Measurements from ENCODE around the gene TTLL9. TPM values are rescaled to one million over a fixed set of nuclear protein-coding genes. Genes with fewer than 3 reads are reported as not detected.
A peak's percentile ranks its signal among the peaks of the same experiment; 100 is the strongest.

The TTLL9 gene
- total and polyA plus RNA-seq, 2 of the 13 experiments (the other 11 are each of a cell fraction or from before 2014, with no cell fraction given), result not detected

GRCh38 chr20:31849306-31849930, 21.0 kb upstream of the TTLL9 start (continued):
- peak; percentile 23; the same call in 1 of the 2 replicates for TF ChIP-seq ZNF768 (CRISPR knock-in tag; IDR thresholded peaks at IDR 0.05)
- TF ChIP-seq ATF7-NPFF (CRISPR knock-in tag; IDR thresholded peaks at IDR 0.05; ENCODE audit: low read depth), result peak; percentile 34; the same call in 1 of the 2 replicates
- peak; percentile 21 for TF ChIP-seq HNRNPLL (IDR thresholded peaks at IDR 0.05; ENCODE audit: low read depth, low read length, poor library complexity, severe bottlenecking)

- no peak overlapping the region for H3K27ac ChIP-seq (ENCODE audit: extremely low read length, insufficient read depth, low read length)
- intact Hi-C loops (cut with micrococcal nuclease; ENCODE audit: unreplicated experiment) (loop anchor here (5.0 kb wide), 1 partner anchor 166 kb away; no protein-coding TSS in a partner anchor), in situ Hi-C loops (cut with HindIII; ENCODE audit: extremely low pct_ligation_motif_present, low pct_unique_long_range_greater_than_20kb) (no loop called here)
- FAIRE-seq (no peak), DNase-seq (ENCODE audit: low spot score) (no peak), ATAC-seq (no peak)
- H3K36me3 ChIP-seq (replicated peaks in 1 of 2; ENCODE audit: control insufficient read depth in 1 of 2, insufficient read depth in 2 of 2, low read length in 2 of 2), result no peaks in the 10 kb centered on the region
- TF ChIP-seq ZSCAN30 (CRISPR knock-in tag; IDR thresholded peaks at IDR 0.05) (no peak), TRIM22 (IDR thresholded peaks at IDR 0.05) (peak; percentile 67; the same call in 1 of the 2 replicates), ZNF282 (IDR thresholded peaks at IDR 0.05; ENCODE audit: partially characterized antibody) (peak; percentile 65)
- no peak overlapping the region for H2AFZ ChIP-seq (ENCODE audit: low read length)
- H3K4me2 ChIP-seq (ENCODE audit: low read depth, low read length), result no peak overlapping the region
- H3K4me1 ChIP-seq (ENCODE audit: insufficient read depth, low read length), result no peaks in the 10 kb centered on the region
- no peak overlapping the region for H3K4me3 ChIP-seq (replicated peaks in 1 of 3; ENCODE audit: insufficient read depth in 1 of 3, low read depth in 2 of 3, low read length in 3 of 3)
- no TSS peak for BruUV-seq (replicated peaks)
- peaks cover 22 to 51% of the 10 kb centered on the region in 2 experiments for H3K27me3 ChIP-seq (ENCODE audit: control insufficient read depth in 1 of 2, insufficient read depth in 2 of 2, low read length in 2 of 2)
- 11% methylated on average over 10 of the region's 11 CpGs for WGBS (ENCODE audit: low lambda C conversion rate)
- no peaks in the 10 kb centered on the region for H3K9me3 ChIP-seq (ENCODE audit: low read length)
- CTCF ChIA-PET (ENCODE audit: low intra/inter-chr PET ratio, low total read pairs), result interaction anchor here (3.1 to 4.7 kb wide), 2 partner anchors 101 to 180 kb away, joined by 47 to 64 read pairs; partner anchors contain the start of gene PDRG1
- POLR2A ChIA-PET, result interaction anchor here (0.9 kb wide), 1 partner anchor 100 kb away, joined by 3 read pairs; the partner anchor contains the start of gene PDRG1
- no peak overlapping the region for H3K9ac ChIP-seq (ENCODE audit: insufficient read depth, low read depth, low read length)
- H3K79me2 ChIP-seq (ENCODE audit: insufficient read depth, low read length), result no peaks in the 10 kb centered on the region
- H4K20me1 ChIP-seq (ENCODE audit: insufficient read depth, low read length), result no peaks in the 10 kb centered on the region
These were observed 19.0 kb upstream of the TTLL9 start for GRCh38 chr20:31851240-31851955.

All from HepG2 (cell line).